ENCODE data around the gene IDH2.

GRCh38 chr15:90049666-90050604, 52.3 kb downstream of the IDH2 start:
- TF ChIP-seq CTCF (conservative IDR thresholded peaks at IDR 0.05; ENCODE audit: low read depth, low read length) (no peak), EZH2 (IDR thresholded peaks at IDR 0.05; ENCODE audit: low read length, unreplicated experiment) (no peak)
